Nephron progenitor cell (in vitro differentiated cells): ENCODE measurements around the gene NUP62CL.
A peak's percentile ranks its signal among the peaks of the same experiment; 100 is the strongest.

Source experiments
- DNase-seq: peaks from one replicate; pipeline ENCODE4 v3.0.0; 2021
- H3K27ac Mint-ChIP-seq: 2 replicates; pipeline ENCODE4 v1.8.0; 2021; ENCODE audit warnings: mild to moderate bottlenecking, moderate library complexity, mixed read lengths
- H3K27me3 Mint-ChIP-seq: 2 replicates; pipeline ENCODE4 v1.8.0; 2021; ENCODE audit warnings: mild to moderate bottlenecking, low read depth, mixed read lengths; ENCODE audit not compliant: poor library complexity
- H3K36me3 Mint-ChIP-seq: 2 replicates; pipeline ENCODE4 v1.8.0; 2021; ENCODE audit warnings: low read depth, mixed read lengths
- H3K4me1 Mint-ChIP-seq: 2 replicates; pipeline ENCODE4 v1.8.0; 2021; ENCODE audit warnings: mixed read lengths
- H3K4me3 Mint-ChIP-seq: 2 replicates; pipeline ENCODE4 v1.8.0; 2021; ENCODE audit warnings: mild to moderate bottlenecking, moderate library complexity, mixed read lengths
- H3K9me3 Mint-ChIP-seq: 2 replicates; pipeline ENCODE4 v1.8.0; 2021; ENCODE audit warnings: mild to moderate bottlenecking, moderate library complexity, mixed read lengths
- CTCF ChIP-seq: fragments of 200-600 bp; sonication (generic); IDR thresholded peaks from 2 replicates; pipeline ENCODE4 v1.5.0; 2021; ENCODE audit warnings: antibody characterized with exemption

Gene NUP62CL

GRCh38 chrX:107154787-107155620 lies 51.2 kb downstream of the NUP62CL start:
- no peak for TF ChIP-seq CTCF
- no peak for DNase-seq
- Mint-ChIP-seq H3K9me3 (peaks cover 15% of the 10 kb centered on the region), H3K27me3 (no peaks in the 10 kb centered on the region), H3K36me3 (peaks cover 4% of the 10 kb centered on the region), H3K4me1 (no peaks in the 10 kb centered on the region), H3K4me3 (peak overlapping the region; percentile 79), H3K27ac (no peak overlapping the region)

GRCh38 chrX:107153005-107153404 lies 53.2 kb downstream of the NUP62CL start:
- Mint-ChIP-seq H3K9me3 (peaks cover 15% of the 10 kb centered on the region), H3K27ac (no peak overlapping the region), H3K4me1 (no peaks in the 10 kb centered on the region), H3K4me3 (no peak overlapping the region), H3K36me3 (peaks cover 4% of the 10 kb centered on the region), H3K27me3 (no peaks in the 10 kb centered on the region)
- no peak for DNase-seq
- no peak for TF ChIP-seq CTCF

GRCh38 chrX:107146670-107147069 lies 59.6 kb downstream of the NUP62CL start:
- Mint-ChIP-seq H3K4me3 (no peak overlapping the region), H3K36me3 (peaks cover 15% of the 10 kb centered on the region), H3K9me3 (peaks cover 11% of the 10 kb centered on the region), H3K27me3 (no peaks in the 10 kb centered on the region), H3K4me1 (no peaks in the 10 kb centered on the region), H3K27ac (no peak overlapping the region)
- DNase-seq, result no peak
- no peak for TF ChIP-seq CTCF

GRCh38 chrX:107135965-107136307 lies 70.3 kb downstream of the NUP62CL start:
- Mint-ChIP-seq H3K36me3 (peaks cover 12% of the 10 kb centered on the region), H3K9me3 (peaks cover 22% of the 10 kb centered on the region), H3K27me3 (peaks cover 4% of the 10 kb centered on the region), H3K4me3 (no peak overlapping the region), H3K4me1 (no peaks in the 10 kb centered on the region), H3K27ac (no peak overlapping the region)
- TF ChIP-seq CTCF, result no peak
- DNase-seq, result no peak

- H3K4me3 Mint-ChIP-seq, result no peak overlapping the region
- no peak for TF ChIP-seq CTCF
- H3K27me3 Mint-ChIP-seq, result peaks cover 4% of the 10 kb centered on the region
- peaks cover 12% of the 10 kb centered on the region for H3K36me3 Mint-ChIP-seq
- H3K4me1 Mint-ChIP-seq, result no peaks in the 10 kb centered on the region
- H3K9me3 Mint-ChIP-seq, result peaks cover 22% of the 10 kb centered on the region
- H3K27ac Mint-ChIP-seq, result no peak overlapping the region
- no peak for DNase-seq
These were observed 70.9 kb downstream of the NUP62CL start for GRCh38 chrX:107135049-107135964.
